Nephron (organoid): ENCODE results near the gene TENM4.

Source experiments
- H3K27ac Mint-ChIP-seq, 3 experiments: 2 replicates each; pipeline ENCODE4 v1.8.0; 2020; ENCODE audit warnings: mixed read lengths in 3 of 3, mild to moderate bottlenecking in 2 of 3, moderate library complexity in 1 of 3
- H3K27me3 Mint-ChIP-seq: 2 replicates; pipeline ENCODE4 v1.8.0; 2021; ENCODE audit warnings: low read depth, mild to moderate bottlenecking, moderate library complexity, mixed read lengths
- H3K36me3 Mint-ChIP-seq: 2 replicates; pipeline ENCODE4 v1.8.0; 2020; ENCODE audit warnings: low read depth, mixed read lengths
- H3K4me1 Mint-ChIP-seq: 2 replicates; pipeline ENCODE4 v1.8.0; 2020; ENCODE audit warnings: mixed read lengths
- H3K4me3 Mint-ChIP-seq, 3 experiments: 2 replicates each; pipeline ENCODE4 v1.8.0; 2020; ENCODE audit warnings: mild to moderate bottlenecking in 3 of 3, mixed read lengths in 3 of 3, moderate library complexity in 2 of 3
- H3K9me3 Mint-ChIP-seq: 2 replicates; pipeline ENCODE4 v1.8.0; 2020; ENCODE audit warnings: mixed read lengths
- CTCF ChIP-seq, 3 experiments: fragments of 200-600 bp; sonication (generic); IDR thresholded peaks; one replicate each; pipeline ENCODE4 v1.5.0; 2021; ENCODE audit warnings: antibody characterized with exemption in 3 of 3; ENCODE audit not compliant: unreplicated experiment in 3 of 3

TENM4 gene

GRCh38 chr11:79087238-79087960, 353.4 kb downstream of the TENM4 start:
- H3K27me3 Mint-ChIP-seq: peaks cover 8% of the 10 kb centered on the region
- no peak for TF ChIP-seq CTCF (IDR thresholded peaks at IDR 0.05; ENCODE audit: unreplicated experiment in 3 of 3)
- peaks cover 88% of the 10 kb centered on the region for H3K4me1 Mint-ChIP-seq
- H3K9me3 Mint-ChIP-seq: no peaks in the 10 kb centered on the region
- H3K36me3 Mint-ChIP-seq: no peaks in the 10 kb centered on the region
- H3K27ac Mint-ChIP-seq: peak overlapping the region; percentile 82 to 94 (median 93)
- H3K4me3 Mint-ChIP-seq: peak overlapping the region in 2 of 3 experiments; percentile 16 to 41

GRCh38 chr11:79086056-79086455, 354.8 kb downstream of the TENM4 start:
- Mint-ChIP-seq H3K27ac (peak overlapping the region; percentile 76 to 94 (median 82)), H3K27me3 (peaks cover 13% of the 10 kb centered on the region), H3K9me3 (no peaks in the 10 kb centered on the region), H3K4me3 (peak overlapping the region in 1 of 3 experiments; percentile 38), H3K36me3 (no peaks in the 10 kb centered on the region), H3K4me1 (peaks cover 88% of the 10 kb centered on the region)
- TF ChIP-seq CTCF (IDR thresholded peaks at IDR 0.05; ENCODE audit: unreplicated experiment in 3 of 3): no peak

DNA sequence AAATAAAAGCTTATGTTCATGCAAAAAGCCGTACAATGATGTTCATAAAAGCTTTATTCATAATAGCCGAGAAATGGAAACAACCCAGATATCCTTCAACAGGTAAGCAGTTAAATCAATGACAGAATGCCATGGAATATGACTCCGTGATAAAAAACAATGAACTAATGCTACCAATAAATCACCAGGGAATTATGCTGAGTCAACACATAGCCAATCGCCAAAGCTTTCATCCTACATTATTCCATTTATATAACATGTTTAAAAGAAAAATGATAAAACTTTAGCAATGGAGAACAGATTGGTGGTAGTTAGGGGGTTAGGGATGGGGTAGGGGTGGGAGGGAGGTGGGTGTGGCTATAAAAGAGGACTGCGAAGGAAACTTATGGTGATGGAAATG, 356.4 kb downstream of the TENM4 start:
- Mint-ChIP-seq H3K4me3 (no peak overlapping the region), H3K4me1 (peaks cover 93% of the 10 kb centered on the region), H3K27me3 (peaks cover 11% of the 10 kb centered on the region), H3K36me3 (no peaks in the 10 kb centered on the region), H3K9me3 (no peaks in the 10 kb centered on the region), H3K27ac (peak overlapping the region; percentile 54 to 90 (median 74))
- TF ChIP-seq CTCF (IDR thresholded peaks at IDR 0.05; ENCODE audit: unreplicated experiment in 3 of 3): no peak

DNA sequence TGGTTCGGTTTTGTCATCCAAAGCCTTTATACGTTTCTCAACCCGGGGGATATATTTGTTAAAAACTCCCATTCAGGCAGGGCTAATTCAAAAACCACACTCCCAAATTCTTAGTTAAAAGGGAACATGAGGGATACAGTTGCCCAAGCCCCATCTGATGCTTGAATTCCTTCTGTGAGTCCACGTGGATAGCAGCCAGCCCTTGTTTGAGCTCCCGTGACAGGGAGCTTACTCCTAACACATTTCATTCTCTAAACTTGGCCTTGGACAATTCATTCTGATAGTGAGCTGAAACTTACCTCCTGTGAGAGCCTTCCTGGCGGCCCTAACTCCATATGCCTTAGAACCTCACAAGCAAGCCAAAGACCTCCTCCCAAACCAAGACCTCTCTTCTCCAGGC, 357.5 kb downstream of the TENM4 start:
- no peak for TF ChIP-seq CTCF (IDR thresholded peaks at IDR 0.05; ENCODE audit: unreplicated experiment in 3 of 3)
- peak overlapping the region; percentile 54 to 90 (median 74) for H3K27ac Mint-ChIP-seq
- peaks cover 10% of the 10 kb centered on the region for H3K27me3 Mint-ChIP-seq
- peak overlapping the region in 1 of 3 experiments; percentile 24 for H3K4me3 Mint-ChIP-seq
- no peaks in the 10 kb centered on the region for H3K9me3 Mint-ChIP-seq
- H3K4me1 Mint-ChIP-seq: peaks cover 93% of the 10 kb centered on the region
- no peaks in the 10 kb centered on the region for H3K36me3 Mint-ChIP-seq

DNA sequence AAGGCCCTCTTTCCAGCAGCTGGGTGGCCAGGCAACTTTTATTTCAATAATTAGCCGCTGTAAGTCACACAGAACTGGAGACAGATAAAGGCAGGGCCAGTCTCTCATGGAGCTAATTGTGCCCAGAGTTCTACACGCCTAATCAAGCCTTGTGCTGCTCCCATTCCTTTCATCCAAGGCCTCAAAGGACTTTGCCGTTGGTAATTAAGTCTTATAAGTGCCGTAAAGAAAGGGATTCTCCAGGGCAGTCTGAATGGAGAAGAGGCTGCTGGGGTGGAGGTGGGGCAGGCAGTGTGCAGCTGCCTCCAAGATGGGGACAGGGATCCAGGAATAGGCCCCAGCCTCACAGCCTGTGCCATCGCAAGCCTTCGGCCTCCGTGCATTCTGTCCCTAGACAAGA, 357.9 kb downstream of the TENM4 start:
- Mint-ChIP-seq H3K36me3 (no peaks in the 10 kb centered on the region), H3K4me3 (peak overlapping the region in 1 of 3 experiments; percentile 13), H3K27me3 (peaks cover 10% of the 10 kb centered on the region)

More for the DNA sequence above, 357.9 kb downstream of the TENM4 start:
- peak overlapping the region; percentile 54 to 90 (median 74) for H3K27ac Mint-ChIP-seq
- TF ChIP-seq CTCF (IDR thresholded peaks at IDR 0.05; ENCODE audit: unreplicated experiment in 3 of 3): no peak
- peaks cover 93% of the 10 kb centered on the region for H3K4me1 Mint-ChIP-seq
- no peaks in the 10 kb centered on the region for H3K9me3 Mint-ChIP-seq
